OCI-LY7 (cell line): ENCODE results near the gene PAXX. TPM values are rescaled to one million over a fixed set of nuclear protein-coding genes. Genes with fewer than 3 reads are reported as not detected.

Experiments used
- BruUV-seq: library from RNA; stranded (reverse); fragments of 400-500 nt; replicated peaks from 2 replicates; lab custom pipeline; 2021; lab: Mats Ljungman, UMichigan
- CTCF ChIA-PET: fragments of 300-600 bp; sonication (Branson Sonifier 250); formaldehyde crosslinking; loops from one replicate; lab custom pipeline; 2022; ENCODE audit warnings: antibody characterized with exemption; ENCODE audit not compliant: unreplicated experiment; lab: Charles Lee
- POLR2A ChIA-PET: fragments of 300-600 bp; sonication (Branson Sonifier 250); formaldehyde crosslinking; loops from one replicate; lab custom pipeline; 2022; ENCODE audit warnings: antibody characterized with exemption; lab: Charles Lee
- DNase-seq: peaks from one replicate; pipeline ENCODE4 v3.0.0-alpha.2; 2015; ENCODE audit warnings: low spot score
- H2AFZ ChIP-seq: fragments of 200-600 bp; sonication (generic), shearing (Covaris generic); 2 replicates; pipeline ENCODE4 v1.6.1; 2014; ENCODE audit warnings: mild to moderate bottlenecking, antibody characterized with exemption, low read length, moderate library complexity
- H3K27ac ChIP-seq: fragments of 200-600 bp; sonication (generic); 2 replicates; pipeline ENCODE4 v1.5.1; 2014; ENCODE audit warnings: mixed run types, low read depth, mild to moderate bottlenecking, moderate library complexity, low read length, inconsistent platforms; ENCODE audit not compliant: poor library complexity, severe bottlenecking
- H3K36me3 ChIP-seq: fragments of 200-600 bp; sonication (generic); 2 replicates; pipeline ENCODE4 v1.6.1; 2014; ENCODE audit warnings: mild to moderate bottlenecking, antibody characterized with exemption, low read length, moderate library complexity, mixed read lengths; ENCODE audit not compliant: insufficient read depth
- H3K4me1 ChIP-seq: fragments of 200-600 bp; sonication (generic); 2 replicates; pipeline ENCODE4 v1.5.1; 2014; ENCODE audit warnings: mild to moderate bottlenecking, low read length; ENCODE audit not compliant: insufficient read depth, poor library complexity, severe bottlenecking
- H3K4me2 ChIP-seq: fragments of 200-600 bp; sonication (generic); 2 replicates; pipeline ENCODE4 v1.6.1; 2014; ENCODE audit warnings: mild to moderate bottlenecking, low read length
- H3K4me3 ChIP-seq: fragments of 200-600 bp; sonication (generic); 2 replicates; pipeline ENCODE4 v1.5.1; 2014; ENCODE audit warnings: mild to moderate bottlenecking, low read depth, low read length; ENCODE audit not compliant: poor library complexity, severe bottlenecking
- H3K79me2 ChIP-seq: fragments of 200-600 bp; sonication (generic); 2 replicates; pipeline ENCODE4 v1.6.1; 2016; ENCODE audit warnings: low read depth, mild to moderate bottlenecking, low read length, moderate library complexity, mixed read lengths; ENCODE audit not compliant: insufficient read depth
- H3K9me2 ChIP-seq: fragments of 200-600 bp; sonication (generic); 2 replicates; pipeline ENCODE4 v1.6.1; 2016; ENCODE audit warnings: mild to moderate bottlenecking, low read length, mixed read lengths; ENCODE audit not compliant: insufficient read depth
- H3K9me3 ChIP-seq: fragments of 200-600 bp; sonication (generic); 2 replicates; pipeline ENCODE4 v1.6.1; 2014; ENCODE audit warnings: mild to moderate bottlenecking, mixed run types, low read length, mixed read lengths
- H4K20me1 ChIP-seq: fragments of 200-600 bp; sonication (generic); 2 replicates; pipeline ENCODE4 v1.6.1; 2014; ENCODE audit warnings: mild to moderate bottlenecking, antibody characterized with exemption, low read length, moderate library complexity, mixed read lengths; ENCODE audit not compliant: insufficient read depth
- EZH2phosphoT487 ChIP-seq: fragments of 200-600 bp; sonication (generic); IDR thresholded peaks from 2 replicates; pipeline ENCODE4 v1.6.1; 2018; ENCODE audit warnings: low read depth, borderline replicate concordance, mild to moderate bottlenecking, mixed run types, antibody characterized with exemption, low read length, moderate library complexity, mixed read lengths
- intact Hi-C: fragments of 100-400 bp; cut with micrococcal nuclease; formaldehyde crosslinking; loops from one replicate; pipeline ENCODE4 v1.10.0; 2022; ENCODE audit not compliant: unreplicated experiment
- total RNA-seq, 2 experiments: library from RNA; depleted of rRNA in 1 of 2; stranded (reverse); fragments of >200 nt in 1 of 2; shearing (Covaris generic) in 1 of 2; gene quantifications; 2 replicates each; pipeline ENCODE4 v1.2.3, GENCODE V29; 2014 to 2022
- TF ChIP-seq, protein P1 (sequence below): fragments of 200-600 bp; sonication (generic); conservative IDR thresholded peaks from 2 replicates; pipeline ENCODE4 v1.5.1; 2014; ENCODE audit warnings: mild to moderate bottlenecking, antibody characterized with exemption, low read length, moderate library complexity, mixed read lengths

The PAXX gene
- total RNA-seq, 2 experiments from 2014 or later: 45.7 to 63.5 TPM

DNA sequence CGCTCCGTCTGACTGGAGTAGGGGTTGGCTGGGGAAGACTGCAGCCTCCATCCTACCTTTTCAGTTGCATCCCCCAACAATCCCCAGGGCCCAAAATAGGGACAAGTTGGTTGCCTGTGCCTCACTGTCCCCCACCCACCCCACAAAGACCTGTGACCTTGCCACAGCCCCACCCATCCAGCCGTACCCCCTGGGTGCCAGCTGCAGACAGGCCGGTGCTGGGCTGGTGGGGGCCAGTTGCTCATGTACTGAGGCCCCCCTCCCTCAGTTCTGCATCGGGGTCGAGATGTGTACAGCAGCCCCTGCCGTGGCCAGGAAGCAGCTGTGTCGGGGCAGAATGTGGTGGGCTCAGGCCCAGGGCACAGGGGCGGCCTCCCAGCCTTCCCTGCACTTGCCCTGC, 9.1 kb upstream of the PAXX start:
- Histone ChIP-seq H3K36me3 (no peaks in the 10 kb centered on the region), H2AFZ (no peak overlapping the region), H4K20me1 (no peaks in the 10 kb centered on the region), H3K27ac (no peak overlapping the region), H3K4me1 (no peaks in the 10 kb centered on the region), H3K79me2 (no peaks in the 10 kb centered on the region), H3K4me2 (no peak overlapping the region), H3K4me3 (no peak overlapping the region), H3K9me3 (no peaks in the 10 kb centered on the region), H3K9me2 (no peaks in the 10 kb centered on the region)
- intact Hi-C loops: no loop called here
- TF ChIP-seq EZH2phosphoT487: no peak
- TF ChIP-seq, protein P1, sequence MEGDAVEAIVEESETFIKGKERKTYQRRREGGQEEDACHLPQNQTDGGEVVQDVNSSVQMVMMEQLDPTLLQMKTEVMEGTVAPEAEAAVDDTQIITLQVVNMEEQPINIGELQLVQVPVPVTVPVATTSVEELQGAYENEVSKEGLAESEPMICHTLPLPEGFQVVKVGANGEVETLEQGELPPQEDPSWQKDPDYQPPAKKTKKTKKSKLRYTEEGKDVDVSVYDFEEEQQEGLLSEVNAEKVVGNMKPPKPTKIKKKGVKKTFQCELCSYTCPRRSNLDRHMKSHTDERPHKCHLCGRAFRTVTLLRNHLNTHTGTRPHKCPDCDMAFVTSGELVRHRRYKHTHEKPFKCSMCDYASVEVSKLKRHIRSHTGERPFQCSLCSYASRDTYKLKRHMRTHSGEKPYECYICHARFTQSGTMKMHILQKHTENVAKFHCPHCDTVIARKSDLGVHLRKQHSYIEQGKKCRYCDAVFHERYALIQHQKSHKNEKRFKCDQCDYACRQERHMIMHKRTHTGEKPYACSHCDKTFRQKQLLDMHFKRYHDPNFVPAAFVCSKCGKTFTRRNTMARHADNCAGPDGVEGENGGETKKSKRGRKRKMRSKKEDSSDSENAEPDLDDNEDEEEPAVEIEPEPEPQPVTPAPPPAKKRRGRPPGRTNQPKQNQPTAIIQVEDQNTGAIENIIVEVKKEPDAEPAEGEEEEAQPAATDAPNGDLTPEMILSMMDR: no peak
- no peak for DNase-seq
- no TSS peak for BruUV-seq
- POLR2A ChIA-PET: no interaction called here
- CTCF ChIA-PET: no interaction called here

DNA sequence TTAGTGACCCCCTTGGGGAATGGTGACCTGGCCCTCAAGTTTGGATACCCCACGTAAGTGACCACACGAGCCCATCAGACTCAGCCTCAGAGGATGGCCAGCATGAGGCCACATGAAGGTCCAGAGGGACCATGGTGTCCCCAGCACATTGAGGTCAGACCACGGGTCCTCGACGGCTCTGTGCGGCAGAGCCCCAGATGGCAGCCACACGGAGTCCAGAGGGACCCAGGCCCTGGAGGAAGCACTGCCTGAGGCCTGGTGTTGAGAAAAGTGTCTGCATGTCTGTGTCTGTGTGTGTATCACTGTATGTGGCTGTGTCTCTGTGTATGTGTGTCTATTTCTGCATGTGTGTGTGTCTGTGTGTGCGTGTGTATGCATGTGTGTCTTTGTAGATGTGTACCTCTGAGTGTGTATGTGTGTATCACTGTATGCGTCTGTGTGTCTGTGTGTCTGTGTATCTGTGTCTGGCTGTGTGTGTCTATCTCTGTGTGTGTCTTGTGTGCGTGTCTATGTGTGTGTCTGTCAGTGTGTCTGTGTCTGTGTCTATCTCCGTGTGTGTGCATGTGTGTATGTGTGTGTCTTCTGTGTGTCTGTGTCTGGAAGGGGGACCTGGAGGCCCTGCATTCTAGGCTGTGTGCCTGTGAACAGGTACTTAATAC, 8.4 kb upstream of the PAXX start:
- no peaks in the 10 kb centered on the region for H3K4me1 ChIP-seq
- CTCF ChIA-PET: no interaction called here
- TF ChIP-seq, protein P1: no peak
- no peak for TF ChIP-seq EZH2phosphoT487
- H3K9me3 ChIP-seq: no peaks in the 10 kb centered on the region
- H3K79me2 ChIP-seq: no peaks in the 10 kb centered on the region
- H3K27ac ChIP-seq: no peak overlapping the region
- H4K20me1 ChIP-seq: no peaks in the 10 kb centered on the region
- H3K4me3 ChIP-seq: no peak overlapping the region
- no peaks in the 10 kb centered on the region for H3K9me2 ChIP-seq
- POLR2A ChIA-PET: no interaction called here
- DNase-seq: no peak
- no peak overlapping the region for H3K4me2 ChIP-seq
- no TSS peak for BruUV-seq
- no peak overlapping the region for H2AFZ ChIP-seq
- no peaks in the 10 kb centered on the region for H3K36me3 ChIP-seq
- intact Hi-C loops: no loop called here

DNA sequence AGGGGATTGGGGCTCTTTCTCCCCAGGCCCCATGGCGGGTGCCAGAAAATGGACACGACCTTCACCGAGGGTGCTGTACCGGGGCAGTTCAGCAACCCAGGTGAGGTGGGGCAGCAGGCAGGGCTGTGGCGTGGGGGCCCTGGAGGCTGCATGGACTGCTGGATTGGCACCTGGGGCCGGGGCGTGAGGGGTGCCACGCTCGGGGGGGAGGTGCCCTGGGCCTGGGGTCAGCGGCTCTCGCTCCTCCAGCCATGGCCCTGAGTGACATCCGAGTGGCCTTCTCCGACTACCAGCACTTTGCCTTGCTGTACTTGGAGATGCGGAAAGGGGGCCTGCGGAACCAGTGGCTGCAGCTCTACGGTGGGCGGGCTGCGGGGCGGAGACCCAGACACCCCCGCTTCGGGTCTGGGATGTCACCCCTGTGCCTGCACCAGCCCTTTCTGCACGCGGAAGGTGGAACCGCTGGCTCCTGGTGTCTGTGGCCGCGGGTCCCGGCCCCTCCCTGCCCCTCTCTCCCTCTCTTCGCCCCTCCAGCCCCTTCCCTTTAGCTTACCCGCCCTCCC, 7.7 kb upstream of the PAXX start:
- H3K9me2 ChIP-seq: no peaks in the 10 kb centered on the region
- no TSS peak for BruUV-seq
- no peaks in the 10 kb centered on the region for H4K20me1 ChIP-seq
- no peak overlapping the region for H2AFZ ChIP-seq
- POLR2A ChIA-PET: no interaction called here
- H3K79me2 ChIP-seq: no peaks in the 10 kb centered on the region
- intact Hi-C loops: no loop called here
- no peak overlapping the region for H3K27ac ChIP-seq
- TF ChIP-seq, protein P1: no peak
- no peak for TF ChIP-seq EZH2phosphoT487
- CTCF ChIA-PET: no interaction called here
- no peak for DNase-seq
- no peaks in the 10 kb centered on the region for H3K4me1 ChIP-seq
- H3K4me2 ChIP-seq: no peak overlapping the region
- no peaks in the 10 kb centered on the region for H3K36me3 ChIP-seq
- H3K4me3 ChIP-seq: no peak overlapping the region
- no peaks in the 10 kb centered on the region for H3K9me3 ChIP-seq
